ENCODE results near the gene ITGA5.

GRCh38 chr12:54437243-54437642 lies 18.2 kb upstream of the ITGA5 start:
- TF ChIP-seq CTBP1 (IDR thresholded peaks at IDR 0.05; ENCODE audit: borderline replicate concordance) (no peak), PKNOX1 (IDR thresholded peaks at IDR 0.05) (no peak), FOXM1 (IDR thresholded peaks at IDR 0.05; ENCODE audit: borderline replicate concordance) (no peak), HDGF (IDR thresholded peaks at IDR 0.05; ENCODE audit: borderline replicate concordance) (no peak), ARNT (IDR thresholded peaks at IDR 0.05) (no peak), ELF4 (IDR thresholded peaks at IDR 0.05) (no peak), FOXK2 (IDR thresholded peaks at IDR 0.05) (no peak), SP1 (IDR thresholded peaks at IDR 0.05) (no peak), ZNF384 (IDR thresholded peaks at IDR 0.05) (no peak), TARDBP (IDR thresholded peaks at IDR 0.05) (no peak), SUZ12 (IDR thresholded peaks at IDR 0.05) (no peak), FOXA1 (IDR thresholded peaks at IDR 0.05) (no peak)

Data from HEK293T (cell line).